Trophoblast cell (in vitro differentiated cells and primary cell): ENCODE measurements around the gene NECAB3.

ENCODE experiments used
- DNase-seq, 2 donors: peaks; one replicate each; pipeline ENCODE4 v3.0.0-alpha.2; 2016
- H2AFZ ChIP-seq: 2 replicates; pipeline ENCODE4 v1.6.1; 2013; ENCODE audit warnings: low read length, moderate library complexity, mild to moderate bottlenecking; ENCODE audit not compliant: insufficient read depth, poor library complexity
- H2AK5ac ChIP-seq: 2 replicates; pipeline ENCODE4 v1.6.1; 2013; ENCODE audit warnings: mild to moderate bottlenecking, low read length
- H2BK120ac ChIP-seq: 2 replicates; pipeline ENCODE4 v1.6.1; 2013; ENCODE audit warnings: low read length, mild to moderate bottlenecking, moderate library complexity; ENCODE audit not compliant: insufficient read depth, poor library complexity
- H2BK12ac ChIP-seq: 2 replicates; pipeline ENCODE4 v1.6.1; 2013; ENCODE audit warnings: mild to moderate bottlenecking, low read length, moderate library complexity
- H2BK5ac ChIP-seq: 2 replicates; pipeline ENCODE4 v1.6.1; 2013; ENCODE audit warnings: low read length, low read depth, moderate library complexity, mild to moderate bottlenecking; ENCODE audit not compliant: poor library complexity
- H3K14ac ChIP-seq: 2 replicates; pipeline ENCODE4 v1.6.1; 2013; ENCODE audit warnings: mild to moderate bottlenecking, low read length
- H3K18ac ChIP-seq: 2 replicates; pipeline ENCODE4 v1.6.1; 2013; ENCODE audit warnings: mild to moderate bottlenecking, low read length
- H3K23ac ChIP-seq: 2 replicates; pipeline ENCODE4 v1.6.1; 2013; ENCODE audit warnings: low read length
- H3K27ac ChIP-seq: 2 replicates; pipeline ENCODE4 v1.5.1; 2013; ENCODE audit warnings: low read depth, mild to moderate bottlenecking, inconsistent platforms, low read length, moderate library complexity
- H3K27me3 ChIP-seq: 2 replicates; pipeline ENCODE4 v1.6.1; 2013; ENCODE audit warnings: inconsistent platforms, mild to moderate bottlenecking, low read length, moderate library complexity; ENCODE audit not compliant: insufficient read depth
- H3K36me3 ChIP-seq, 2 experiments: 1 replicate in 1 of 2; 2 replicates in 1 of 2; pipeline ENCODE4 v1.6.1; 2013; ENCODE audit warnings: low read length in 2 of 2, mild to moderate bottlenecking in 2 of 2, moderate library complexity in 1 of 2; ENCODE audit not compliant: insufficient read depth in 2 of 2, control insufficient read depth in 1 of 2
- H3K4ac ChIP-seq: 2 replicates; pipeline ENCODE4 v1.6.1; 2013; ENCODE audit warnings: low read depth, mild to moderate bottlenecking, low read length, moderate library complexity
- H3K4me1 ChIP-seq, 2 experiments: 1 replicate in 1 of 2; 2 replicates in 1 of 2; pipeline ENCODE4 v1.6.1; 2013; ENCODE audit warnings: low read length in 2 of 2, mild to moderate bottlenecking in 2 of 2, moderate library complexity in 1 of 2; ENCODE audit not compliant: insufficient read depth in 2 of 2, control insufficient read depth in 1 of 2
- H3K4me2 ChIP-seq: 2 replicates; pipeline ENCODE4 v1.6.1; 2013; ENCODE audit warnings: inconsistent platforms, mild to moderate bottlenecking, low read length, moderate library complexity
- H3K4me3 ChIP-seq: 2 replicates; pipeline ENCODE4 v1.5.1; 2013; ENCODE audit warnings: mild to moderate bottlenecking, low read depth, low read length, inconsistent platforms
- H3K79me1 ChIP-seq: one replicate; pipeline ENCODE4 v1.6.1; 2013; ENCODE audit warnings: low read length
- H3K79me2 ChIP-seq: 2 replicates; pipeline ENCODE4 v1.6.1; 2013; ENCODE audit warnings: low read length, mild to moderate bottlenecking; ENCODE audit not compliant: control insufficient read depth, insufficient read depth, poor library complexity
- H3K9ac ChIP-seq: 2 replicates; pipeline ENCODE4 v1.6.1; 2013; ENCODE audit warnings: mild to moderate bottlenecking, low read length
- H3K9me3 ChIP-seq: 2 replicates; pipeline ENCODE4 v1.6.1; 2013; ENCODE audit warnings: low read depth, mild to moderate bottlenecking, control low read depth, inconsistent platforms, low read length; ENCODE audit not compliant: insufficient read depth
- H4K12ac ChIP-seq: 2 replicates; pipeline ENCODE4 v1.6.1; 2013; ENCODE audit warnings: low read depth, mild to moderate bottlenecking, low read length, moderate library complexity
- H4K8ac ChIP-seq: 2 replicates; pipeline ENCODE4 v1.6.1; 2013; ENCODE audit warnings: low read depth, mild to moderate bottlenecking, low read length, moderate library complexity
- H4K91ac ChIP-seq: one replicate; pipeline ENCODE4 v1.6.1; 2013; ENCODE audit warnings: low read depth, mild to moderate bottlenecking, low read length, moderate library complexity
- WGBS: extraction: QIAGEN DNeasy Blood & Tissue Kit; methylation state at CpG from one replicate; pipeline ENCODE4 v1.1.7; 2013; ENCODE audit warnings: missing lambda C conversion rate; ENCODE audit not compliant: insufficient read length, insufficient coverage; ENCODE audit errors: extremely low coverage; 5-methylcytosine and 5-hydroxymethylcytosine counted together

NECAB3 gene

GRCh38 chr20:33667676-33668465 is 6.4 kb downstream of the NECAB3 start:
- H3K27ac ChIP-seq = no peak overlapping the region

GRCh38 chr20:33667245-33667675 is 7.0 kb downstream of the NECAB3 start:
- no peak overlapping the region for H4K91ac ChIP-seq
- H3K4me3 ChIP-seq = peak overlapping the region; percentile 57
- peaks cover 11 to 12% of the 10 kb centered on the region in 2 experiments for H3K4me1 ChIP-seq
- peak in 1 of 2 donors; percentile 47 for DNase-seq
- peaks cover 7% of the 10 kb centered on the region for H3K79me2 ChIP-seq
- no CpG with 5 or more reads among the region's 55 CpGs for WGBS
- no peak overlapping the region for H3K14ac ChIP-seq
- H2AFZ ChIP-seq = no peak overlapping the region
- H4K12ac ChIP-seq = no peak overlapping the region
- H3K27ac ChIP-seq = no peak overlapping the region
- H3K18ac ChIP-seq = no peak overlapping the region
- no peak overlapping the region for H2BK12ac ChIP-seq
- no peaks in the 10 kb centered on the region for H3K9me3 ChIP-seq
- no peak overlapping the region for H3K9ac ChIP-seq
- no peak overlapping the region for H2BK120ac ChIP-seq
- H3K23ac ChIP-seq = no peak overlapping the region
- no peak overlapping the region for H2BK5ac ChIP-seq
- H4K8ac ChIP-seq = no peak overlapping the region
- peaks cover 42 to 52% of the 10 kb centered on the region in 2 experiments for H3K36me3 ChIP-seq
- H3K27me3 ChIP-seq = no peaks in the 10 kb centered on the region
- H3K79me1 ChIP-seq = peaks cover 10% of the 10 kb centered on the region
- peak overlapping the region; percentile 55 for H3K4me2 ChIP-seq
- no peak overlapping the region for H2AK5ac ChIP-seq
- no peak overlapping the region for H3K4ac ChIP-seq

More at GRCh38 chr20:33667676-33668465, 6.4 kb downstream of the NECAB3 start:
- H3K9me3 ChIP-seq = peaks cover 2% of the 10 kb centered on the region
- H3K4me3 ChIP-seq = peak overlapping the region; percentile 57
- H4K12ac ChIP-seq = no peak overlapping the region
- no peak overlapping the region for H4K8ac ChIP-seq
- H3K79me2 ChIP-seq = peaks cover 7% of the 10 kb centered on the region
- H2BK12ac ChIP-seq = no peak overlapping the region
- no peak overlapping the region for H3K14ac ChIP-seq
- peaks cover 9% of the 10 kb centered on the region for H3K79me1 ChIP-seq
- peaks cover 42 to 52% of the 10 kb centered on the region in 2 experiments for H3K36me3 ChIP-seq
- H2AK5ac ChIP-seq = no peak overlapping the region
- peak overlapping the region; percentile 55 for H3K4me2 ChIP-seq
- no peak overlapping the region for H4K91ac ChIP-seq
- no peak overlapping the region for H3K23ac ChIP-seq
- peak; percentile 83 to 91 for DNase-seq
- H3K9ac ChIP-seq = no peak overlapping the region
- no peak overlapping the region for H2BK5ac ChIP-seq
- no peak overlapping the region for H3K18ac ChIP-seq
- H3K4me1 ChIP-seq = peaks cover 13 to 14% of the 10 kb centered on the region in 2 experiments
- no peaks in the 10 kb centered on the region for H3K27me3 ChIP-seq
- no peak overlapping the region for H2AFZ ChIP-seq
- H3K4ac ChIP-seq = no peak overlapping the region
- no CpG with 5 or more reads among the region's 47 CpGs for WGBS
- H2BK120ac ChIP-seq = no peak overlapping the region

- no peak within 1 kb of the TSS for H4K8ac ChIP-seq
- DNase-seq = peak; percentile 93 to 94
- H3K4me1 ChIP-seq = peaks cover 11 to 12% of the 10 kb centered on the region in 2 experiments
- no peak within 1 kb of the TSS for H4K91ac ChIP-seq
- H3K4me3 ChIP-seq = peak within 1 kb of the TSS; percentile 57
- H2BK12ac ChIP-seq = no peak within 1 kb of the TSS
- H3K79me2 ChIP-seq = peaks cover 7% of the 10 kb centered on the region
- no peak within 1 kb of the TSS for H3K4ac ChIP-seq
- H3K14ac ChIP-seq = no peak within 1 kb of the TSS
- peaks cover 42 to 46% of the 10 kb centered on the region in 2 experiments for H3K36me3 ChIP-seq
- no peak within 1 kb of the TSS for H2AFZ ChIP-seq
- no peaks in the 10 kb centered on the region for H3K9me3 ChIP-seq
- no peak within 1 kb of the TSS for H2BK5ac ChIP-seq
- H3K27ac ChIP-seq = no peak within 1 kb of the TSS
- no peak within 1 kb of the TSS for H2BK120ac ChIP-seq
- H3K9ac ChIP-seq = no peak within 1 kb of the TSS
- peaks cover 10% of the 10 kb centered on the region for H3K79me1 ChIP-seq
- no peak within 1 kb of the TSS for H2AK5ac ChIP-seq
- H4K12ac ChIP-seq = no peak within 1 kb of the TSS
- H3K4me2 ChIP-seq = peak within 1 kb of the TSS; percentile 55
- no peak within 1 kb of the TSS for H3K23ac ChIP-seq
- no peak within 1 kb of the TSS for H3K18ac ChIP-seq
- no CpG with 5 or more reads among the region's 50 CpGs for WGBS
- H3K27me3 ChIP-seq = no peaks in the 10 kb centered on the region
These were observed 7.7 kb downstream of the NECAB3 start, which contains the start of gene ACTL10 for GRCh38 chr20:33666293-33667244. Gene ACTL10, plus strand, starts transcription at chr20:33666943. Its CDS starts 555 bp downstream, at chr20:33667498.

- H3K14ac ChIP-seq = no peak overlapping the region
- peaks cover 11 to 12% of the 10 kb centered on the region in 2 experiments for H3K4me1 ChIP-seq
- H2BK5ac ChIP-seq = no peak overlapping the region
- H2BK120ac ChIP-seq = no peak overlapping the region
- peaks cover 35 to 36% of the 10 kb centered on the region in 2 experiments for H3K36me3 ChIP-seq
- H3K27ac ChIP-seq = no peak overlapping the region
- no peak overlapping the region for H4K91ac ChIP-seq
- H2AFZ ChIP-seq = no peak overlapping the region
- no peak overlapping the region for H3K4me2 ChIP-seq
- H3K79me2 ChIP-seq = peaks cover 7% of the 10 kb centered on the region
- peaks cover 10% of the 10 kb centered on the region for H3K79me1 ChIP-seq
- H2BK12ac ChIP-seq = no peak overlapping the region
- no peak overlapping the region for H4K12ac ChIP-seq
- no peak overlapping the region for H3K4ac ChIP-seq
- H4K8ac ChIP-seq = no peak overlapping the region
- no peaks in the 10 kb centered on the region for H3K27me3 ChIP-seq
- no peak overlapping the region for H3K18ac ChIP-seq
- H2AK5ac ChIP-seq = no peak overlapping the region
- no peak overlapping the region for H3K4me3 ChIP-seq
- DNase-seq = no peak
- H3K9me3 ChIP-seq = no peaks in the 10 kb centered on the region
- WGBS = no CpG with 5 or more reads among the region's 2 CpGs
- no peak overlapping the region for H3K9ac ChIP-seq
- no peak overlapping the region for H3K23ac ChIP-seq
These were observed 9.5 kb downstream of the NECAB3 start for GRCh38 chr20:33664762-33665144.
